ENCODE data around the gene POLN.
A peak's percentile ranks its signal among the peaks of the same experiment; 100 is the strongest.

The POLN gene

DNA sequence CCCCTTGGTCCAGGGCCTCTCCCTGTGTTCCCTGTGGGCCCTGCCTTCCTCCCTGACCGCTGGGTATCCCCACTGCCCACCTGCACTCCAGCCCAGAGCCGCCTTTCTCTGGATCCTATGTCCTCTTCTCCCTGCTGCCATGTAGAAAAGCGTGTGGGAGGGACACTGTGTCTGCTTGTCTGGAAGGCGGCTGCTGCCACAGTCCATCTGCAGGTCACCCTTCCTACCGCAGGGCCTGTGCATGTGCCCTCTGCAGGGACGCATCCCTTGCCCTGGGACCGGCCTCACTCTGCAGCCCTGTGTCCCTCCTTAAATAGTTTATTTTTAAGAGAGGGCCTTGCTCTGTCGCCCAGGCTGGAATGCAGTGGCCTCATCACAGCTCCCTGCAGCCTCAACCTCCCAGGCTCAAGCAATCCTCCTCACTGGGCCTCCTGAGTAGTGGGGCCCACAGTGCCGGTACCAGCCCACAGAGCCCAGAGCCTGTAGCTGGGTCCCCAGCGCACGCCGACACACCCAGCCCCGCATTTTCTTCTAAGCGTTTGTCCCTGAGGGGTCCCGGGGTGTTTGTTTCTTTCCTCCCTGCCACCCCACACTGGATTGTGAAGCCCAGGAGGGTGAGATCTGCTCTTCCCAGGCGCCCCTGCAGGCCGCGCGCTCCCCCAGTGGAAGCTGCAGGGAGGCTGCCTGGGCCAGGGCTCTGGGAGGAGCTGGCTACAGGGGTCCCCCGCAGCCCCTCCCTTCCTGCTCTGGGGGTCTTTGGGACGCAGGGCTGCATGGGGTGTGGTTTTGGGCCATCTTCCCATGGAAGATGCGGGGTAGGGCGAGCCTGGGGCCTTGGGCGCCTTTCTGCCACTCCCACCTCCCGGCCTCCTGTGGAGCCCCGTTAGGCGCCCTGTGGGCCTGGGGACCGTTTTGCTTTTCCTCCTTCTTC is 195.6 kb downstream of the POLN start:
- H3K27ac ChIP-seq (ENCODE audit: low read depth, low read length), result no peak overlapping the region
- no peaks in the 10 kb centered on the region for H3K9me3 ChIP-seq (ENCODE audit: control insufficient read depth, insufficient read depth, low read length)
- peaks cover 2% of the 10 kb centered on the region for H3K4me1 ChIP-seq (ENCODE audit: control insufficient read depth, insufficient read depth, low read length)
- no peaks in the 10 kb centered on the region for H3K36me3 ChIP-seq (ENCODE audit: control insufficient read depth, insufficient read depth, low read length)
- peaks cover 28% of the 10 kb centered on the region for H3K27me3 ChIP-seq (ENCODE audit: control insufficient read depth, insufficient read depth, low read length)
- H3K4me3 ChIP-seq (ENCODE audit: low read depth, low read length), result no peak overlapping the region
- no peak overlapping the region for H3K9ac ChIP-seq (ENCODE audit: low read depth, low read length)

- Histone ChIP-seq H3K27ac (ENCODE audit: low read depth, low read length) (no peak overlapping the region), H3K4me1 (ENCODE audit: control insufficient read depth, insufficient read depth, low read length) (no peaks in the 10 kb centered on the region), H3K9me3 (ENCODE audit: control insufficient read depth, insufficient read depth, low read length) (no peaks in the 10 kb centered on the region)
Observed at GRCh38 chr4:2045518-2045951, 196.4 kb downstream of the POLN start.

DNA sequence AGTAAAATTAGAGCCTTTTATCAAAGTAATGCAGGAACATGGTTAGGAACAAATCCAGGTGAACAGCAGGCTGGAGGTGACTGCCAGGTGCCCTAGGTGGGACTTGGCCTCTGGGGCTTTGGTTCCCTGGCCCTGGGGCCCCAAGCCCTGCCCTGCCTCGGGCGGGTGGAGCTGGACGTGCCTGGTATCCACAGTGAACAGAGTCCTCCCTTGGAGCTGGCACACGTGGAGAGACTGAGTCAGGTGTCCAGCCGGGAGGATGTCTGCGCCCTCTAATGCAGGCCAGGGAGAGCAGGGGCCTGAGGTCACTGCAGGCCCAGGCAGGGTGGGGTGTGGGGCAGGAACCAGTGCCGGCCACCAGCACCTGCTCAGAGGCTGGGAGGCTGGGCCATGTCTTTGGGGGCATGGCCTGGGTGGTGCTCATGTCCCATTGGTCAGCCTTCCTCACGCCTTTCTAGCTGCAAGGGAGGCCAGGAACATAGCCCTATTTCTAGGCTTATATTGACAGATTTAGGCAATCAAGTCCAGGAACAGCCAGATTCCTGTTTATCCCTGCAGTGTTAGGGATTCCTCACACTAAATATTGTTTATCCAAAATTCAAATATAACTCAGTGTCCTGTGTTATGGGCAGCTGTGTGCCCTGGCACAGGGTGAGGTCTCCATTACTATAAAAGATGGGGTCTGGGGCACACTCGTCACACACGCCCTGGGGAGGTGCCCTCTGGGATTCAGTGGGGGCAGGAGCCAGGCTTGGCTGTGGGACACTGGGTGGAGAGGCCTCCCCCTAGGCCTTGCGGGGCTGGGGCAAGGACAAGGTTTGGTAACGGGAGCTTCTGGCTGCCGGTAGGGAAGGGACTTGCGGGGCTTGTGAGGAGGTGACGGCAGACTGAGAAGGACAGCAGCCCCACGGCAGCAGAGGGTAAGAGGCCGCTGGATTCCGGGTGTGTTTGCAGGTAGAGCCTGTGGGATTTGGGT is 197.1 kb downstream of the POLN start:
- Histone ChIP-seq H3K9ac (ENCODE audit: low read depth, low read length) (no peak overlapping the region), H3K27ac (ENCODE audit: low read depth, low read length) (no peak overlapping the region), H3K4me1 (ENCODE audit: control insufficient read depth, insufficient read depth, low read length) (no peaks in the 10 kb centered on the region), H3K36me3 (ENCODE audit: control insufficient read depth, insufficient read depth, low read length) (no peaks in the 10 kb centered on the region), H3K9me3 (ENCODE audit: control insufficient read depth, insufficient read depth, low read length) (no peaks in the 10 kb centered on the region), H3K4me3 (ENCODE audit: low read depth, low read length) (no peak overlapping the region), H3K27me3 (ENCODE audit: control insufficient read depth, insufficient read depth, low read length) (peaks cover 43% of the 10 kb centered on the region)

More at GRCh38 chr4:2045518-2045951, 196.4 kb downstream of the POLN start:
- no peak overlapping the region for H3K4me3 ChIP-seq (ENCODE audit: low read depth, low read length)
- H3K36me3 ChIP-seq (ENCODE audit: control insufficient read depth, insufficient read depth, low read length), result no peaks in the 10 kb centered on the region
- no peak overlapping the region for H3K9ac ChIP-seq (ENCODE audit: low read depth, low read length)
- H3K27me3 ChIP-seq (ENCODE audit: control insufficient read depth, insufficient read depth, low read length), result peaks cover 36% of the 10 kb centered on the region

DNA sequence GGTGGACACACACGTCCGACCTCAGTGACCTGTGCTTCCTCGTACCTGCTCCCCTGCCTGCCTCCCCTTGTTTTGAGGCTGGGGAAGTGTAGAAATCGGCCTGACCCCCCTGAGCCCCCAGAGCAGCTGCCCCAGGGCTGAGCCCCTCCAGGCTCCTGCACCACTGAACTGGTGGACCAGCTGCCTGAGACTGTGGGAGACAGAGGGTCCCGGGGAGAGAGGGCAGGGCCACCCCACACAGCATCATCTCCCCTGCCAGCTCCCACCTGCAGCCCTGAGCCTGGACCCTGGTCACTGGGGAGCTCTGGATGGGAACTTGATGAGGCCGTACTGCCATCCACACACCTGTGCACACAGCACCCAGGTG is 197.8 kb downstream of the POLN start:
- peaks cover 50% of the 10 kb centered on the region for H3K27me3 ChIP-seq (ENCODE audit: control insufficient read depth, insufficient read depth, low read length)
- no peak overlapping the region for H3K4me3 ChIP-seq (ENCODE audit: low read depth, low read length)
- H3K9me3 ChIP-seq (ENCODE audit: control insufficient read depth, insufficient read depth, low read length), result no peaks in the 10 kb centered on the region
- H3K4me1 ChIP-seq (ENCODE audit: control insufficient read depth, insufficient read depth, low read length), result no peaks in the 10 kb centered on the region
- no peak overlapping the region for H3K27ac ChIP-seq (ENCODE audit: low read depth, low read length)
- no peak overlapping the region for H3K9ac ChIP-seq (ENCODE audit: low read depth, low read length)
- H3K36me3 ChIP-seq (ENCODE audit: control insufficient read depth, insufficient read depth, low read length), result no peaks in the 10 kb centered on the region

DNA sequence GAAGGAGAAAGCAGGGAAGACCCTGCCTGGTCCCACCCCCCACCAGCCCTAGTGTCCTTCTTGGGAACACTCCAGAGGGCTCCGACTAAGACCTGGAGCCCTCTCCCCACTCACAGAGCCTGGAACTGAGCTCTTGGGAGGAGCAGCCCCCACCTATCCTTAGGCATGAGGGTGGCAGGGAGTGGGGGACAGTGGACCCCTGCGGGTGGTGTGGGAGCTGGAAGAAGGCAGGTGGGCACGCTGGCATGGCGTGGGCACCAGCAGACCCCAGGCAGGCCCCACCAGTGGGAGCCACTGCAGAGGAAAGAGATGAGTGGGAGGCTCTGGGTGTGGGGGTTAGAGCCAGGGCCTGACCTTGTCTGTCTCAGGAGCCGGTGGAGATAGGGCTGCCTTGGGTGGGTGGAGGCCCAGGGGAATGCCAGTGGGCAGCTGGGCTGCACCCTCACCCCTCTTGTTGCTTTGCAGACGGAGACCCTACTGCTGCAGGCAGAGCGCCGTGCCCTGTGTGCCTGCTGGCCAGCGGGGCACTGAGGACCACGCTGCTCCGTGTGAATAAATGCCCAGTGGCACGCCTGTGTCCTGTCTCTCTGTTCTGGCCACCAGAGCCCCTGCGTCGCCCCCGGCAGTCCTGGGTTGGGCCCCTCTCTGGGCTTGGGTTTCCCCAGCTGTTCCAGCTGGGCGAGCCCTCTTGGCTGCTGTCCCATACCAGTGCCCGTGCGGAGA is 198.4 kb downstream of the POLN start:
- Histone ChIP-seq H3K4me3 (ENCODE audit: low read depth, low read length) (no peak overlapping the region), H3K27ac (ENCODE audit: low read depth, low read length) (no peak overlapping the region), H3K4me1 (ENCODE audit: control insufficient read depth, insufficient read depth, low read length) (no peaks in the 10 kb centered on the region), H3K9ac (ENCODE audit: low read depth, low read length) (no peak overlapping the region), H3K27me3 (ENCODE audit: control insufficient read depth, insufficient read depth, low read length) (peaks cover 55% of the 10 kb centered on the region), H3K36me3 (ENCODE audit: control insufficient read depth, insufficient read depth, low read length) (no peaks in the 10 kb centered on the region), H3K9me3 (ENCODE audit: control insufficient read depth, insufficient read depth, low read length) (no peaks in the 10 kb centered on the region)

- Histone ChIP-seq H3K36me3 (ENCODE audit: control insufficient read depth, insufficient read depth, low read length) (no peaks in the 10 kb centered on the region), H3K4me3 (ENCODE audit: low read depth, low read length) (peak overlapping the region; percentile 33), H3K27me3 (ENCODE audit: control insufficient read depth, insufficient read depth, low read length) (peaks cover 59% of the 10 kb centered on the region), H3K27ac (ENCODE audit: low read depth, low read length) (no peak overlapping the region), H3K4me1 (ENCODE audit: control insufficient read depth, insufficient read depth, low read length) (no peaks in the 10 kb centered on the region), H3K9ac (ENCODE audit: low read depth, low read length) (no peak overlapping the region), H3K9me3 (ENCODE audit: control insufficient read depth, insufficient read depth, low read length) (no peaks in the 10 kb centered on the region)
Observed at GRCh38 chr4:2042947-2043395, 198.9 kb downstream of the POLN start.

GRCh38 chr4:2042204-2042946 is 199.5 kb downstream of the POLN start:
- peak overlapping the region; percentile 57 for H3K4me3 ChIP-seq (ENCODE audit: low read depth, low read length)
- no peak overlapping the region for H3K9ac ChIP-seq (ENCODE audit: low read depth, low read length)
- peaks cover 57% of the 10 kb centered on the region for H3K27me3 ChIP-seq (ENCODE audit: control insufficient read depth, insufficient read depth, low read length)
- no peaks in the 10 kb centered on the region for H3K9me3 ChIP-seq (ENCODE audit: control insufficient read depth, insufficient read depth, low read length)
- no peaks in the 10 kb centered on the region for H3K36me3 ChIP-seq (ENCODE audit: control insufficient read depth, insufficient read depth, low read length)
- no peaks in the 10 kb centered on the region for H3K4me1 ChIP-seq (ENCODE audit: control insufficient read depth, insufficient read depth, low read length)
- H3K27ac ChIP-seq (ENCODE audit: low read depth, low read length), result no peak overlapping the region

DNA sequence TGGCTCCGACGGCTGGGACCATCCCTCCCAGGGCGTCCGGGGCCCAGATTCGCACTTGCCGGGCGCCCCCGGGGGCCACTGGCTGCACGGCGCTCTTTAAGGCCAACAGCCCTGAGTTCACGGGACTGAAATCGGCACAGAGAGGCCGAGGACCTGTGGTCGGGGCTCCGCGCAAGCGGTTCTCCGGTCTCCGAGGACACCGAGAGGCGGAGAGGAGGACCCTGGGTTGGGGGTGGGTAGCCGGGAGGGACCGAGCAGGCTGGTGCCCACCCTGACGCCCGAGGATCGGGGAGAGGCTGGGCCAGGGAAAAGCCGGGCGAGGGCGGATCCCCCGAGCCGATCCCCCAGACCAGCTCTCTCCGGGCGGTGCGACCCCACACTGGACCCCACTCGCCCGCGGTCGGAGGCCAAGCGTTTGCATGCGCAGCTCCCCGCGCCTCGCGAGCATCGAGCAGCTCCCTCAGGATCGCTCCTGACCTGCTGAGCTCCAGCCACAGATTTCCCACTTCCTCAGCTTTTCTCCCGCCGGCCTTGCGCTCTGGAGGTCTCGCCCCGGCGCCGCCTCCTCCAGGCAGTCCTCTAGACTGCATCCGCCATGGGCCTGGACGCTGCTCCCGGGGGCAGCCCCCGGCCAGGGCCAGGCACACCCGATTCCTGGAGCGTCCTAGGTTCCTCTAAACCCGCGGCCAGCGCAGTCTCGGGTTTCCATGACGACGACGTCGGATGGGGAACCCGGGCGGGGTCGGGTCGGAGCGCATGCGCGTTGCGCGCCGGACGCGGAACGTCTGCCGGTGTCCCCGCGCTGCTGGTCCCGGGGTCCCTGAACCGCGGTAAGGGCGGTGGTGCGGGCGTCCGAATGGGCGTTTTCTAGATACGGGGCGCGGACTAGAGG is 200.4 kb downstream of the POLN start:
- Histone ChIP-seq H3K27ac (ENCODE audit: low read depth, low read length) (no peak overlapping the region), H3K36me3 (ENCODE audit: control insufficient read depth, insufficient read depth, low read length) (no peaks in the 10 kb centered on the region), H3K4me3 (ENCODE audit: low read depth, low read length) (peak overlapping the region; percentile 57), H3K4me1 (ENCODE audit: control insufficient read depth, insufficient read depth, low read length) (no peaks in the 10 kb centered on the region), H3K27me3 (ENCODE audit: control insufficient read depth, insufficient read depth, low read length) (peaks cover 62% of the 10 kb centered on the region), H3K9me3 (ENCODE audit: control insufficient read depth, insufficient read depth, low read length) (no peaks in the 10 kb centered on the region), H3K9ac (ENCODE audit: low read depth, low read length) (no peak overlapping the region)

GRCh38 chr4:2040391-2041238 is 201.3 kb downstream of the POLN start:
- no peaks in the 10 kb centered on the region for H3K4me1 ChIP-seq (ENCODE audit: control insufficient read depth, insufficient read depth, low read length)
- no peaks in the 10 kb centered on the region for H3K36me3 ChIP-seq (ENCODE audit: control insufficient read depth, insufficient read depth, low read length)
- H3K27ac ChIP-seq (ENCODE audit: low read depth, low read length), result no peak overlapping the region
- H3K9me3 ChIP-seq (ENCODE audit: control insufficient read depth, insufficient read depth, low read length), result no peaks in the 10 kb centered on the region
- H3K9ac ChIP-seq (ENCODE audit: low read depth, low read length), result no peak overlapping the region
- peak overlapping the region; percentile 57 for H3K4me3 ChIP-seq (ENCODE audit: low read depth, low read length)
- peaks cover 68% of the 10 kb centered on the region for H3K27me3 ChIP-seq (ENCODE audit: control insufficient read depth, insufficient read depth, low read length)
